Middle frontal gyrus (tissue), 1 donor: Measurements from ENCODE around the gene DOCK1.

Source experiments
- DNase-seq: peaks from one replicate; pipeline ENCODE4 v3.0.0-alpha.2; 2015; ENCODE audit warnings: low spot score; ENCODE audit errors: extremely low spot score

DOCK1 gene

GRCh38 chr10:127133672-127134500 is 228.7 kb downstream of the DOCK1 start:
- no peak for DNase-seq

- DNase-seq, result no peak
These were observed 230.8 kb downstream of the DOCK1 start for GRCh38 chr10:127135844-127136577.

- DNase-seq, result no peak
These were observed 232.2 kb downstream of the DOCK1 start for GRCh38 chr10:127137391-127137790.

GRCh38 chr10:127142136-127142535 is 236.9 kb downstream of the DOCK1 start:
- no peak for DNase-seq

GRCh38 chr10:127142856-127143255 is 237.6 kb downstream of the DOCK1 start:
- peak; percentile 16 for DNase-seq

- no peak for DNase-seq
These were observed 239.9 kb downstream of the DOCK1 start for GRCh38 chr10:127145173-127145572.

GRCh38 chr10:127146661-127147060 is 241.4 kb downstream of the DOCK1 start:
- DNase-seq, result no peak

GRCh38 chr10:127148066-127148932 is 243.1 kb downstream of the DOCK1 start:
- DNase-seq, result no peak

GRCh38 chr10:127148933-127149220 is 243.6 kb downstream of the DOCK1 start:
- DNase-seq, result no peak

- no peak for DNase-seq
These were observed 244.4 kb downstream of the DOCK1 start for GRCh38 chr10:127149501-127150081.

GRCh38 chr10:127150136-127150535 is 244.9 kb downstream of the DOCK1 start:
- no peak for DNase-seq

GRCh38 chr10:127151541-127151940 is 246.3 kb downstream of the DOCK1 start:
- no peak for DNase-seq

- no peak for DNase-seq
These were observed 246.9 kb downstream of the DOCK1 start for GRCh38 chr10:127151981-127152699.

GRCh38 chr10:127153181-127153580 is 248.0 kb downstream of the DOCK1 start:
- DNase-seq, result no peak

- DNase-seq, result no peak
These were observed 249.8 kb downstream of the DOCK1 start for GRCh38 chr10:127154831-127155620.

- DNase-seq, result no peak
These were observed 251.9 kb downstream of the DOCK1 start for GRCh38 chr10:127157089-127157488.

- DNase-seq, result no peak
These were observed 252.4 kb downstream of the DOCK1 start for GRCh38 chr10:127157506-127158200.

GRCh38 chr10:127158662-127159061 is 253.4 kb downstream of the DOCK1 start:
- no peak for DNase-seq

GRCh38 chr10:127159648-127160245 is 254.5 kb downstream of the DOCK1 start:
- DNase-seq, result no peak
